PC-3 (cell line): Measurements from ENCODE around the gene KIAA1217. TPM values are rescaled to one million over a fixed set of nuclear protein-coding genes. Genes with fewer than 3 reads are reported as not detected.

Experiments used
- ATAC-seq: fragments of 200-7000 bp; cut with Tn5 transposase; 2 replicates; pipeline ENCODE4 v1.9.1; 2020; ENCODE audit warnings: mild to moderate bottlenecking, moderate library complexity
- BruUV-seq: library from RNA; stranded (reverse); fragments of 400-500 nt; replicated peaks from 2 replicates; lab custom pipeline; 2021; lab: Mats Ljungman, UMichigan
- CTCF ChIA-PET: fragments of 300-600 bp; sonication (Branson Sonifier 250); formaldehyde crosslinking; loops from one replicate; lab custom pipeline; 2022; ENCODE audit warnings: antibody characterized with exemption; lab: Charles Lee
- POLR2A ChIA-PET: fragments of 300-600 bp; sonication (Branson Sonifier 250); formaldehyde crosslinking; loops from one replicate; lab custom pipeline; 2022; ENCODE audit warnings: antibody characterized with exemption; ENCODE audit not compliant: unreplicated experiment; lab: Charles Lee
- DNase-seq: peaks from one replicate; pipeline ENCODE4 v3.0.0-alpha.2; 2015
- H2AFZ ChIP-seq: fragments of 300-600 bp; sonication (generic); 2 replicates; pipeline ENCODE4 v1.6.0; 2016; ENCODE audit warnings: antibody characterized with exemption, low read length
- H3F3A ChIP-seq: fragments of 300-600 bp; sonication (generic); one replicate; pipeline ENCODE4 v1.6.0; 2017; ENCODE audit warnings: antibody characterized with exemption, low read length, control low read depth, mild to moderate bottlenecking; ENCODE audit not compliant: unreplicated experiment
- H3K27ac ChIP-seq: fragments of 300-600 bp; sonication (generic); 2 replicates; pipeline ENCODE4 v1.5.1; 2016; ENCODE audit warnings: mild to moderate bottlenecking, low read length
- H3K27me3 ChIP-seq: fragments of 300-600 bp; sonication (generic); 2 replicates; pipeline ENCODE4 v1.6.1; 2016; ENCODE audit warnings: low read length, mixed read lengths
- H3K36me3 ChIP-seq: fragments of 300-600 bp; sonication (generic); 2 replicates; pipeline ENCODE4 v1.6.1; 2016; ENCODE audit warnings: low read depth, mixed run types, low read length, mixed read lengths
- H3K4me1 ChIP-seq: fragments of 300-600 bp; sonication (generic); 2 replicates; pipeline ENCODE4 v1.5.1; 2016; ENCODE audit warnings: low read length; ENCODE audit not compliant: insufficient read depth
- H3K4me2 ChIP-seq: fragments of 300-600 bp; sonication (generic); 2 replicates; pipeline ENCODE4 v1.6.0; 2016; ENCODE audit warnings: low read length
- H3K4me3 ChIP-seq: fragments of 300-600 bp; sonication (generic); 2 replicates; pipeline ENCODE4 v1.5.1; 2016; ENCODE audit warnings: mild to moderate bottlenecking, low read length, mixed read lengths
- H3K79me2 ChIP-seq: fragments of 300-600 bp; sonication (generic); 2 replicates; pipeline ENCODE4 v1.6.1; 2017; ENCODE audit warnings: low read length, mixed read lengths
- H3K9ac ChIP-seq: fragments of 300-600 bp; sonication (generic); 2 replicates; pipeline ENCODE4 v1.6.0; 2016; ENCODE audit warnings: mild to moderate bottlenecking, low read length
- H3K9me2 ChIP-seq: fragments of 300-600 bp; sonication (generic); replicated peaks from 2 replicates; pipeline ENCODE4 v1.6.1; 2016; ENCODE audit warnings: mixed run types, low read length, mixed read lengths
- H3K9me3 ChIP-seq: fragments of 300-600 bp; sonication (generic); 2 replicates; pipeline ENCODE4 v1.6.1; 2016; ENCODE audit warnings: low read length, mixed read lengths
- H4K20me1 ChIP-seq: fragments of 300-600 bp; sonication (generic); 2 replicates; pipeline ENCODE4 v1.6.1; 2016; ENCODE audit warnings: low read length, mixed read lengths
- CTCF ChIP-seq: fragments of 300-600 bp; sonication (generic); conservative IDR thresholded peaks from 2 replicates; pipeline ENCODE4 v1.5.1; 2017; ENCODE audit warnings: antibody characterized with exemption, low read depth, mild to moderate bottlenecking, low read length
- EZH2 ChIP-seq: fragments of 300-600 bp; sonication (generic); IDR thresholded peaks from one replicate; pipeline ENCODE4 v1.6.1; 2017; ENCODE audit warnings: antibody characterized with exemption, mild to moderate bottlenecking, low read length; ENCODE audit not compliant: unreplicated experiment
- EZH2phosphoT487 ChIP-seq: fragments of 300-600 bp; sonication (generic); IDR thresholded peaks from 2 replicates; pipeline ENCODE4 v1.6.1; 2018; ENCODE audit warnings: mild to moderate bottlenecking, antibody characterized with exemption, low read length, borderline replicate concordance
- intact Hi-C: fragments of 100-400 bp; cut with micrococcal nuclease; formaldehyde crosslinking; loops from 2 replicates; pipeline ENCODE4 v1.9.0; 2023
- total RNA-seq: library from RNA; depleted of rRNA; stranded (reverse); fragments of >200 nt; gene quantifications from 2 replicates; pipeline ENCODE4 v1.2.3, GENCODE V29; 2014

KIAA1217 gene
- total RNA-seq, 1 experiment from 2014 or later = 16.0 TPM

- H4K20me1 ChIP-seq = no peaks in the 10 kb centered on the region
- no peaks in the 10 kb centered on the region for H3K27me3 ChIP-seq
- peak overlapping the region; percentile 46 for H3K27ac ChIP-seq
- no peaks in the 10 kb centered on the region for H3K36me3 ChIP-seq
- no peak overlapping the region for H3K9ac ChIP-seq
- CTCF ChIA-PET = no interaction called here
- DNase-seq (peak; percentile 54), ATAC-seq (0 out of 2 replicates have a peak, but pooled peaks have one; percentile 24)
- H3K4me3 ChIP-seq = no peak overlapping the region
- no peaks in the 10 kb centered on the region for H3K79me2 ChIP-seq
- H3K4me2 ChIP-seq = no peak overlapping the region
- no peaks in the 10 kb centered on the region for H3K9me2 ChIP-seq
- POLR2A ChIA-PET = no interaction called here
- no TSS peak for BruUV-seq
- no peak for TF ChIP-seq EZH2
- no peak for TF ChIP-seq EZH2phosphoT487
- TF ChIP-seq CTCF = no peak
- no peak overlapping the region for H2AFZ ChIP-seq
- no peaks in the 10 kb centered on the region for H3F3A ChIP-seq
- intact Hi-C loops = no loop called here
- H3K9me3 ChIP-seq = no peaks in the 10 kb centered on the region
- H3K4me1 ChIP-seq = peaks cover 22% of the 10 kb centered on the region
Measured at GRCh38 chr10:24254180-24254579, 45.2 kb downstream of the KIAA1217 start.

GRCh38 chr10:24255115-24255880, 46.4 kb downstream of the KIAA1217 start:
- H3K9ac ChIP-seq = peak overlapping the region; percentile 57
- TF ChIP-seq CTCF (no peak), EZH2phosphoT487 (no peak), EZH2 (no peak)
- intact Hi-C loops = no loop called here
- H3K9me3 ChIP-seq = no peaks in the 10 kb centered on the region
- peak overlapping the region; percentile 50 for H3K4me3 ChIP-seq
- CTCF ChIA-PET = no interaction called here
- ATAC-seq (no peak), DNase-seq (peak; percentile 59)
- H3K9me2 ChIP-seq = no peaks in the 10 kb centered on the region
- no peaks in the 10 kb centered on the region for H3K36me3 ChIP-seq
- no peaks in the 10 kb centered on the region for H3F3A ChIP-seq
- no peak overlapping the region for H2AFZ ChIP-seq
- peak overlapping the region; percentile 54 for H3K4me2 ChIP-seq
- POLR2A ChIA-PET = no interaction called here
- no TSS peak for BruUV-seq
- peaks cover 22% of the 10 kb centered on the region for H3K4me1 ChIP-seq
- no peaks in the 10 kb centered on the region for H3K79me2 ChIP-seq
- peak overlapping the region; percentile 46 for H3K27ac ChIP-seq
- H3K27me3 ChIP-seq = no peaks in the 10 kb centered on the region
- H4K20me1 ChIP-seq = no peaks in the 10 kb centered on the region

DNA sequence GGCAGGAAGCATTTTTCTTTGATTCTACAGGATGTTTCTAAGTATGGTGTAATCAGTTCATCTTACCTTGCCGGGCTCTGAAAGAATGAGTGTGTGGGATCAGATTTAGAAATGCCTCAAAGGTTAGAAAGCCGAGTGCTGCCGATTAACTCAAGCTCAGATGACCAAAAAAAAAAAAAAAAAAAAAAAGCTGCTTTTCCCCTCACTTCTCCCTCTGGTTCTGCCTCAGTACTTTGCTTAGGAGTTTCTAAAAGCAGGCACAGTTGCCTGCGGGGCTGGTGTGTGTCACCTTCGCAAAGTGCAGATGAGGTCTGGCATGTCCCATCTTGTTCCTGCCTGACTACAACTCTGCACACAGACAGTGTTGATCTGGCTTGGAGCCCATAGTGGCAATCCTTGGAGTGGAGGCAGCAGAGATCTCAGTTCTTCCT, 47.0 kb downstream of the KIAA1217 start:
- H3K27ac ChIP-seq = peak overlapping the region; percentile 45
- DNase-seq (peak; percentile 11), ATAC-seq (no peak)
- peak overlapping the region; percentile 50 for H3K4me3 ChIP-seq
- H2AFZ ChIP-seq = no peak overlapping the region
- no TSS peak for BruUV-seq
- intact Hi-C loops = no loop called here
- H4K20me1 ChIP-seq = no peaks in the 10 kb centered on the region
- no peaks in the 10 kb centered on the region for H3K9me2 ChIP-seq
- CTCF ChIA-PET = no interaction called here
- peaks cover 22% of the 10 kb centered on the region for H3K4me1 ChIP-seq
- no peaks in the 10 kb centered on the region for H3K36me3 ChIP-seq
- POLR2A ChIA-PET = no interaction called here
- TF ChIP-seq EZH2phosphoT487 (no peak), CTCF (no peak), EZH2 (no peak)
- no peaks in the 10 kb centered on the region for H3K27me3 ChIP-seq
- H3K79me2 ChIP-seq = no peaks in the 10 kb centered on the region
- H3K9me3 ChIP-seq = no peaks in the 10 kb centered on the region
- peak overlapping the region; percentile 54 for H3K4me2 ChIP-seq
- no peaks in the 10 kb centered on the region for H3F3A ChIP-seq
- peak overlapping the region; percentile 57 for H3K9ac ChIP-seq
